HG02870 (cell line): ENCODE data around the gene ANKRD53.

Experiments used
- ATAC-seq: cut with Tn5 transposase; IDR thresholded peaks from one replicate; pipeline ENCODE4 v1.9.1; 2021; ENCODE audit warnings: mild to moderate bottlenecking, moderate library complexity; ENCODE audit not compliant: unreplicated experiment

The ANKRD53 gene

GRCh38 chr2:70978341-70979179 is at the start of gene ANKRD53:
ANKRD53 (plus strand) TSS chr2:70978630; CDS start chr2:70978646, 16 bp downstream.
- ATAC-seq, result no peak

- no peak for ATAC-seq
Measured at GRCh38 chr2:70930371-70931329, 47.8 kb upstream of the ANKRD53 start.

- no peak for ATAC-seq
Measured at GRCh38 chr2:70931376-70932000, 46.9 kb upstream of the ANKRD53 start.

- no peak for ATAC-seq
Measured at GRCh38 chr2:70932631-70933230, 45.7 kb upstream of the ANKRD53 start.

- ATAC-seq, result no peak
Measured at GRCh38 chr2:70934981-70935380, 43.4 kb upstream of the ANKRD53 start.

- ATAC-seq, result no peak
Measured at GRCh38 chr2:70935468-70936164, 42.8 kb upstream of the ANKRD53 start, which contains the start of gene ATP6V1B1. ATP6V1B1 (plus strand) TSS chr2:70935900; CDS start chr2:70935955, 55 bp downstream.

GRCh38 chr2:70936165-70936978 is 42.1 kb upstream of the ANKRD53 start:
- ATAC-seq, result no peak

- ATAC-seq, result no peak
Measured at GRCh38 chr2:70936979-70937811, 41.2 kb upstream of the ANKRD53 start.

- no peak for ATAC-seq
Measured at GRCh38 chr2:70937866-70938585, 40.4 kb upstream of the ANKRD53 start.

- ATAC-seq, result no peak
Measured at GRCh38 chr2:70938586-70938950, 39.9 kb upstream of the ANKRD53 start.

- ATAC-seq, result no peak
Measured at GRCh38 chr2:70939001-70939838, 39.2 kb upstream of the ANKRD53 start.

GRCh38 chr2:70939839-70940580 is 38.4 kb upstream of the ANKRD53 start:
- ATAC-seq, result no peak

- no peak for ATAC-seq
Measured at GRCh38 chr2:70941186-70941585, 37.2 kb upstream of the ANKRD53 start.

GRCh38 chr2:70941701-70942100 is 36.7 kb upstream of the ANKRD53 start:
- no peak for ATAC-seq

GRCh38 chr2:70942396-70943204 is 35.8 kb upstream of the ANKRD53 start:
- no peak for ATAC-seq
